Naive thymus-derived CD4-positive, alpha-beta T cell (primary cell): Measurements from ENCODE around the gene PLA2G7. TPM values are rescaled to one million over a fixed set of nuclear protein-coding genes. Genes with fewer than 3 reads are reported as not detected.
"Not testable (repeated sequence)": the region's sequence is repeated elsewhere in the genome, so short reads cannot be mapped to it uniquely, and the experiment has no call there.

ENCODE experiments used
- ATAC-seq: fragments of 150-1000 bp; cut with Tn5 transposase; 2 replicates; pipeline ENCODE4 v1.10.0; 2021; ENCODE audit warnings: mild to moderate bottlenecking, moderate library complexity
- CTCF ChIA-PET: fragments of 350-600 bp; sonication (Branson Sonifier 250); formaldehyde crosslinking; loops from one replicate; lab custom pipeline; 2021; ENCODE audit warnings: antibody characterized with exemption; lab: Charles Lee
- POLR2A ChIA-PET: fragments of 350-600 bp; sonication (Branson Sonifier 250); formaldehyde crosslinking; loops from one replicate; lab custom pipeline; 2021; ENCODE audit warnings: antibody characterized with exemption, inconsistent platforms; lab: Charles Lee
- DNase-seq, 9 donors: peaks; one replicate each; pipeline versions ENCODE4 v3.0.0 to v3.0.0-alpha.2; 2020 to 2022; ENCODE audit warnings: mixed read lengths in 1 of 9
- H3K27ac ChIP-seq: one replicate; pipeline ENCODE4 v1.7.0; 2013; ENCODE audit warnings: mild to moderate bottlenecking, low read depth, low read length, moderate library complexity
- H3K27me3 ChIP-seq, 2 donors: one replicate each; pipeline ENCODE4 v1.7.0; 2013; ENCODE audit warnings: low read length in 2 of 2, mild to moderate bottlenecking in 2 of 2, moderate library complexity in 2 of 2; ENCODE audit not compliant: control insufficient read depth in 2 of 2, insufficient read depth in 2 of 2
- H3K36me3 ChIP-seq, 3 experiments: 1 replicate in 2 of 3; 2 replicates in 1 of 3; pipeline ENCODE4 v1.7.0; 2013; ENCODE audit warnings: low read length in 3 of 3, mild to moderate bottlenecking in 3 of 3, moderate library complexity in 1 of 3; ENCODE audit not compliant: insufficient read depth in 3 of 3, control insufficient read depth in 2 of 3
- H3K4me1 ChIP-seq, 2 donors: one replicate each; pipeline ENCODE4 v1.7.0; 2013; ENCODE audit warnings: low read length in 2 of 2, mild to moderate bottlenecking in 2 of 2, moderate library complexity in 1 of 2; ENCODE audit not compliant: control insufficient read depth in 2 of 2, insufficient read depth in 2 of 2
- H3K4me3 ChIP-seq: 2 replicates; pipeline ENCODE4 v1.7.0; 2013; ENCODE audit warnings: mild to moderate bottlenecking, low read length
- H3K9me3 ChIP-seq, 3 experiments: 1 replicate in 2 of 3; 2 replicates in 1 of 3; pipeline ENCODE4 v1.7.0; 2013; ENCODE audit warnings: low read length in 3 of 3; ENCODE audit not compliant: control insufficient read depth in 2 of 3
- H3K27ac Mint-ChIP-seq, 9 donors: one replicate each; pipeline ENCODE4 v1.8.0; 2020 to 2022; ENCODE audit warnings: mixed read lengths in 9 of 9, mild to moderate bottlenecking in 8 of 9, moderate library complexity in 5 of 9, inconsistent platforms in 2 of 9
- H3K27me3 Mint-ChIP-seq, 5 donors: one replicate each; pipeline ENCODE4 v1.8.0; 2021 to 2022; ENCODE audit warnings: mixed read lengths in 5 of 5, mild to moderate bottlenecking in 1 of 5
- H3K36me3 Mint-ChIP-seq, 5 donors: one replicate each; pipeline ENCODE4 v1.8.0; 2020 to 2022; ENCODE audit warnings: mixed read lengths in 5 of 5, mild to moderate bottlenecking in 3 of 5, inconsistent platforms in 1 of 5
- H3K4me1 Mint-ChIP-seq, 7 donors: one replicate each; pipeline ENCODE4 v1.8.0; 2020 to 2022; ENCODE audit warnings: mixed read lengths in 7 of 7, mild to moderate bottlenecking in 3 of 7, inconsistent platforms in 1 of 7
- H3K4me3 Mint-ChIP-seq, 10 donors: one replicate each; pipeline ENCODE4 v1.8.0; 2020 to 2022; ENCODE audit warnings: mild to moderate bottlenecking in 10 of 10, mixed read lengths in 10 of 10, moderate library complexity in 6 of 10, inconsistent platforms in 2 of 10
- H3K9me3 Mint-ChIP-seq, 11 donors: one replicate each; pipeline ENCODE4 v1.8.0; 2020 to 2022; ENCODE audit warnings: mixed read lengths in 11 of 11, mild to moderate bottlenecking in 4 of 11, inconsistent platforms in 1 of 11, moderate library complexity in 1 of 11
- intact Hi-C, 2 donors: fragments of 100-400 bp; cut with micrococcal nuclease; formaldehyde crosslinking; loops; one replicate each; pipeline ENCODE4 v1.15.1; 2023
- polyA plus RNA-seq, 2 donors: library from polyadenylated mRNA; unstranded; fragments of 300-500 nt; fragmentation: Illumina TruSeq; gene quantifications; one replicate each; pipeline ENCODE4 v1.2.3, GENCODE V29; 2021
- total RNA-seq, 6 experiments: library from RNA in 5 of 6; stranded (reverse) in 5 of 6; gene quantifications; 1 replicate in 5 of 6; 2 replicates in 1 of 6; pipeline ENCODE4 v1.2.3 and lab custom pipeline; 2021 to 2026

Gene PLA2G7
- total and polyA plus RNA-seq, 7 experiments from 2014 or later = 0.88 to 8.9 (median 6.2) TPM; not detected in 3

DNA sequence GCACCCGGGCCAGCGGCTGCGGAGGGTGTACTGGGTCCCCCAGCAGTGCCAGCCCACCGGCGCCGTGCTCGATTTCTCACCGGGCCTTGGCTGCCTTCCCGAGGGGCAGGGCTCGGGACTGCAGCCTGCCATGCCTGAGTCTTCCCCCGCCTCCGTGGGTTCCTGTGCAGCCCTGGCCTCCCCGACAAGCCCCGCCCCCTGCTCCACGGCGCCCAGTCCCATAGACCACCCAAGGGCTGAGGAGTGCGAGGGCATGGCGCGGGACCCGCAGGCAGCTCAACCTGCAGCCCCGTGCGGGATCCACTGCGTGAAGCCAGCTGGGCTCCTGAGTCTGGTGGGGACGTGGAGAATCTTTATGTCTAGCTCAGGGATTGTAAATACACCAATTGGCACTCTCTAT lies 39.6 kb upstream of the PLA2G7 start:
- H3K9me3 Mint-ChIP-seq, H3K27ac Mint-ChIP-seq, POLR2A ChIA-PET, H3K4me1 ChIP-seq, H3K27ac ChIP-seq, H3K36me3 ChIP-seq, H3K4me1 Mint-ChIP-seq, ATAC-seq, CTCF ChIA-PET, H3K4me3 ChIP-seq, DNase-seq, H3K36me3 Mint-ChIP-seq, H3K4me3 Mint-ChIP-seq, intact Hi-C loops, H3K27me3 ChIP-seq, H3K9me3 ChIP-seq: not testable (repeated sequence)
- H3K27me3 Mint-ChIP-seq = peaks cover 4 to 18% (median 4%) of the 10 kb centered on the region in 5 donors

DNA sequence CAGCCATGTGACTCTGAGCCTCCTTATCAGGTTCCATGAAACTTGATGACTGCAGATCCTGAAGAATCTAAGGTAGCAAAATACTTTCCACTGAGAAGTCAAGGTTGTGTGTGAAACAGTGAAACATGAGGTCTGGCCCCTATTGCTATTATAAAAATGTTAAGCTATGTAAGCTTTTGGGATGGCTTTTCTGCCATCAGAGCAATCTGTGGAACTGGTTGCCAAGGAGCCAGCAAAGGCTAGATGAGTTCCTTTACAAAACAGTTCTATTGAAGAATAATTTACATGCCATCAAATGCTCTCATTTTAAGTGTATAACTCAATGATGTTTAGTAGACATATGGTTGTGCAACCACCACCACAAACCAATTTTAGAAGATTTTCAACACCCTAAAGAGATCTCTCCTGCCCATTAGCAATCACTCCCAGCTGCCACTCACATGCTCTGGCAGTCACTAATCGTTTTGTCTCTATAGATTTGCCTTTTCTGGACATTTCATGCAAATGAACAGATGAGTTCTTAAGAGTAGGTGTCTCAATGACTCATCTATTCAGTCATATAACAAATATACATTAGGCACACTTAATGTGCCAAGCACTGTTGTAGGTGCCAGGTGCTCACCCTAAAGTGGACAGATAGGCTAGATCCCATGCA lies 38.2 kb upstream of the PLA2G7 start:
- H3K27ac Mint-ChIP-seq = no peak overlapping the region
- peaks cover 0 to 2% (median 0%) of the 10 kb centered on the region in 7 donors for H3K4me1 Mint-ChIP-seq
- Histone ChIP-seq H3K4me3 (no peak overlapping the region), H3K27me3 (no peaks in the 10 kb centered on the region), H3K27ac (no peak overlapping the region), H3K4me1 (no peaks in the 10 kb centered on the region), H3K9me3 (no peaks in the 10 kb centered on the region), H3K36me3 (no peaks in the 10 kb centered on the region)
- ChIA-PET POLR2A (no interaction called here), CTCF (no interaction called here)
- no peaks in the 10 kb centered on the region for H3K36me3 Mint-ChIP-seq
- intact Hi-C loops = no loop called here
- no peak overlapping the region for H3K4me3 Mint-ChIP-seq
- DNase-seq (no peak), ATAC-seq (no peak)
- peaks cover 0 to 3% (median 0%) of the 10 kb centered on the region in 11 donors for H3K9me3 Mint-ChIP-seq
- H3K27me3 Mint-ChIP-seq = peaks cover 4 to 18% (median 11%) of the 10 kb centered on the region in 5 donors

DNA sequence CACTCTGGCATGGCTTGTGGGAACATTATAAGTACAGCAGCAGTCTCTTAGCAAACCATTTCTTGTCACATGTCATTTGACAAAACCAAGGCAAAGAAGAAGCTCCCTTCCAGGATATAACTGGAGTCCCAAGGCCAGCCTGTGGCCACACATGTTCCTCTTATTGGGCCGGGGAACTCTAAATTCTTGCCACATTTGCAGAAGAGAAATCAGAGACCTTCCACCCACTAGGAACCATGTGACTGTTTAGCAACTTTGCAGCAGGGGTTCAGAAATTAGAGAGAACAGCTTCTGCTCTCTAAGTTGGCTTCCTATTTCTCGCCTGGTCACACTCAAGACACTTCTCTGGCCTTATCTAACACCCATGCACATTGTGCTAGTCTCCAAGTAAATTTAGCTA lies 37.6 kb upstream of the PLA2G7 start:
- ChIA-PET POLR2A (no interaction called here), CTCF (no interaction called here)
- Histone ChIP-seq H3K9me3 (no peaks in the 10 kb centered on the region), H3K27ac (no peak overlapping the region), H3K27me3 (no peaks in the 10 kb centered on the region), H3K36me3 (no peaks in the 10 kb centered on the region), H3K4me3 (no peak overlapping the region), H3K4me1 (no peaks in the 10 kb centered on the region)
- intact Hi-C loops = no loop called here
- Mint-ChIP-seq H3K27me3 (peaks cover 0 to 15% (median 13%) of the 10 kb centered on the region in 5 donors), H3K9me3 (peaks cover 0 to 3% (median 0%) of the 10 kb centered on the region in 11 donors), H3K36me3 (no peaks in the 10 kb centered on the region), H3K4me1 (peaks cover 0 to 2% (median 0%) of the 10 kb centered on the region in 7 donors), H3K27ac (no peak overlapping the region), H3K4me3 (no peak overlapping the region)
- ATAC-seq (peak; percentile 85), DNase-seq (no peak)

DNA sequence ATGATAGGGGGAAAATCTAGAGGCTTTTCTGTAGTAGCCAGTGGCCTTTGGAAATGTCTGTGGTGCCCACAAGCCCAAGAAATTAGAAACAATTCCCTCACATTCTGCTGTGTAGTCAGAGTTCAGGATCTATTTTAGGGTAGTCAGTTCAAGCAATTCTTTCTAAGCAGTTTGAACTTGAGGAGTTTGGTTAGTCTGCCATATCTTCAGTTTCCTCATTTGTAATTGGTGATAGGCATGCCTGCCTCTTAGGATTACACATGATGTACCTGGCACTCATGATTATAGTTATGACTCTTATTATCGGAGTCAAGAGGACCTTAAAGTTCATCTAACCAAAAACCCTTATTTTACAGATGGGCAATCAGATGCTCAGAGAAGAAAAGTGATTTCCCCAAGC lies 36.8 kb upstream of the PLA2G7 start:
- intact Hi-C loops = no loop called here
- Histone ChIP-seq H3K9me3 (no peaks in the 10 kb centered on the region), H3K4me3 (no peak overlapping the region), H3K27ac (no peak overlapping the region), H3K27me3 (no peaks in the 10 kb centered on the region), H3K36me3 (no peaks in the 10 kb centered on the region), H3K4me1 (no peaks in the 10 kb centered on the region)
- H3K9me3 Mint-ChIP-seq = peaks cover 0 to 8% (median 0%) of the 10 kb centered on the region in 11 donors
- DNase-seq (no peak), ATAC-seq (no peak)
- H3K4me1 Mint-ChIP-seq = peaks cover 0 to 2% (median 0%) of the 10 kb centered on the region in 7 donors
- peaks cover 0 to 20% (median 16%) of the 10 kb centered on the region in 5 donors for H3K27me3 Mint-ChIP-seq
- no peak overlapping the region for H3K27ac Mint-ChIP-seq
- ChIA-PET POLR2A (no interaction called here), CTCF (no interaction called here)
- no peaks in the 10 kb centered on the region for H3K36me3 Mint-ChIP-seq
- H3K4me3 Mint-ChIP-seq = no peak overlapping the region

DNA sequence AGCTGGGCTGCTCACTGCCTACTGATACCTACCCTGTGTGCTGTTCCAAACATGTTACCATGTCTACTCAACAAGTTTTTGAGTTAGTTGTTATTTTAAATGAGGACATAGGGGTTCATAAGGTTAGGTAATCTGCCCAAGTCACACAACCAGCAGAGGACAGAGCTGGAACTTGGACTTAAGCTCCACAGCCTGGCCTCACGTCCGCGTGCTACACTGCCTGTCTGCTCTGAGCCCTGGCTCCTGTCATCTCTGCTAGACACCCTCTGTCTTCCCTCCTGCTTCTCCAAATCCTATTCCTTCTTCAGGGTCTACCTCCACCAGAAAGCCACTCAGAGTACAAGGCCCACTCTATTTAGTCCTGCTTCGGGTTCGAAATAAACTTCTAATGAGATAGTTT lies 29.8 kb upstream of the PLA2G7 start:
- Mint-ChIP-seq H3K4me3 (no peak overlapping the region), H3K9me3 (peaks cover 0 to 10% (median 6%) of the 10 kb centered on the region in 11 donors), H3K27me3 (peaks cover 0 to 41% (median 36%) of the 10 kb centered on the region in 5 donors), H3K36me3 (no peaks in the 10 kb centered on the region), H3K27ac (no peak overlapping the region), H3K4me1 (no peaks in the 10 kb centered on the region)
- POLR2A ChIA-PET = no interaction called here
- CTCF ChIA-PET = no interaction called here
- no peak for DNase-seq
- Histone ChIP-seq H3K27me3 (no peaks in the 10 kb centered on the region), H3K27ac (no peak overlapping the region), H3K36me3 (no peaks in the 10 kb centered on the region), H3K4me3 (no peak overlapping the region), H3K9me3 (no peaks in the 10 kb centered on the region), H3K4me1 (no peaks in the 10 kb centered on the region)
- ATAC-seq = no peak
- intact Hi-C loops = no loop called here

DNA sequence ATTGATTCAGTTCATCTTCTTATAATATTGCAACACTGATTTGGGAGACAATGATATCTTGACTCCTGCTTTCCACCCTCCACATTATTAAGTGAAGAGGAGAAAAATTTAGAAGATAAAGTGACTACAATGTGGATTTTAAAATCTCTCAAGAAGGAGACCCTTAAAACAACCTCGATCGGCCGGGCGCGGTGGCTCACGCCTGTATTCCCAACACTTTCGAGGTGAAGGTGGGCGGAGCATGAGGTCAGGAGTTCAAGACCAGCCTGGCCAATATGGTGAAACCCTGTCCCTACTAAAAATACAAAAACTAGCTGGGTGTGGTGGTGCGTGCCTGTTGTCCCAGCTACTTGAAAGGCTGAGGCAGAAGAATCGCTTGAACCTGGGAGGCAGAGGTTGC lies 29.1 kb upstream of the PLA2G7 start:
- H3K4me3 ChIP-seq, H3K4me3 Mint-ChIP-seq, CTCF ChIA-PET, intact Hi-C loops, H3K9me3 ChIP-seq, H3K4me1 Mint-ChIP-seq, DNase-seq, H3K27ac Mint-ChIP-seq, H3K27ac ChIP-seq, H3K27me3 ChIP-seq, ATAC-seq, POLR2A ChIA-PET, H3K36me3 Mint-ChIP-seq, H3K9me3 Mint-ChIP-seq, H3K36me3 ChIP-seq, H3K4me1 ChIP-seq: not testable (repeated sequence)
- H3K27me3 Mint-ChIP-seq = peaks cover 0 to 43% (median 39%) of the 10 kb centered on the region in 5 donors

DNA sequence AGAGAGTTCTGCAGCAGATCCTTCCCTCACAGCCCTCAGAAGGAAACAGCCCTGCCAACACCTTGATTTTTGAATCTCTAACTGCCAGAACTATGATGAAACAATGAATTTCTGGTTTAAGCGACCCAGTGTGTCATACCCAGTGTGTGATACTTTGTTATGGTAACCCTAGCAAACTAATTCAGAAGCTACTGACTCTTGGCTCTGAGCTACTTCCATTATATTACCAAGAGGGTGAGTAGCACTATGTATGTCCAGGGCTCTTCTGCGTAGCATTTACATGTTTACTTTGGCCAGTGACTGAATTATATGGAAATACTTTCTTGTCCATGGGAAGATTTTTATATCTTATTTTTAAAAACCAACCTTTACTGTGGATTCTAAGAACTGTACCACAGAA lies 28.3 kb upstream of the PLA2G7 start:
- H3K27ac Mint-ChIP-seq = no peak overlapping the region
- H3K27me3 ChIP-seq = no peaks in the 10 kb centered on the region
- peaks cover 0 to 10% (median 6%) of the 10 kb centered on the region in 11 donors for H3K9me3 Mint-ChIP-seq
- H3K4me3 ChIP-seq = no peak overlapping the region
- no peaks in the 10 kb centered on the region for H3K9me3 ChIP-seq
- no peak overlapping the region for H3K4me3 Mint-ChIP-seq
- ChIA-PET POLR2A (no interaction called here), CTCF (no interaction called here)
- no peak for DNase-seq
- intact Hi-C loops = no loop called here
- no peaks in the 10 kb centered on the region for H3K36me3 ChIP-seq
- ATAC-seq = no peak
- H3K27ac ChIP-seq = no peak overlapping the region
- no peaks in the 10 kb centered on the region for H3K4me1 Mint-ChIP-seq
- H3K4me1 ChIP-seq = no peaks in the 10 kb centered on the region
- H3K36me3 Mint-ChIP-seq = no peaks in the 10 kb centered on the region
- peaks cover 0 to 40% (median 32%) of the 10 kb centered on the region in 5 donors for H3K27me3 Mint-ChIP-seq
